A673 (cell line): ENCODE data around the gene ZFPL1. TPM values are rescaled to one million over a fixed set of nuclear protein-coding genes. Genes with fewer than 3 reads are reported as not detected.

Experiments
- BruUV-seq: library from RNA; stranded (reverse); fragments of 400-500 nt; replicated peaks from 2 replicates; lab custom pipeline; 2021; lab: Mats Ljungman, UMichigan
- CTCF ChIA-PET: fragments of 300-600 bp; sonication (Branson Sonifier 250); formaldehyde crosslinking; loops from one replicate; lab custom pipeline; 2022; ENCODE audit warnings: antibody characterized with exemption; lab: Charles Lee
- POLR2A ChIA-PET: fragments of 300-600 bp; sonication (Branson Sonifier 250); formaldehyde crosslinking; loops from one replicate; lab custom pipeline; 2022; ENCODE audit warnings: antibody characterized with exemption; ENCODE audit not compliant: low non-redundant PET; lab: Charles Lee
- DNase-seq: peaks from one replicate; pipeline ENCODE4 v3.0.0-alpha.2; 2015; ENCODE audit warnings: low spot score
- H3K27ac ChIP-seq: fragments of 200-600 bp; sonication (generic); 2 replicates; pipeline ENCODE4 v1.5.1; 2016; ENCODE audit warnings: mixed run types, low read depth, mild to moderate bottlenecking, mixed read lengths, antibody characterized with exemption, low read length; ENCODE audit not compliant: poor library complexity, severe bottlenecking
- H3K27me3 ChIP-seq: fragments of 200-600 bp; sonication (generic); replicated peaks from 2 replicates; pipeline ENCODE4 v1.6.1; 2017; ENCODE audit warnings: mixed run types, low read depth, mild to moderate bottlenecking, mixed read lengths, antibody characterized with exemption, low read length; ENCODE audit not compliant: insufficient read depth, poor library complexity
- H3K36me3 ChIP-seq: fragments of 200-600 bp; sonication (generic); 2 replicates; pipeline ENCODE4 v1.6.1; 2016; ENCODE audit warnings: mixed run types, mild to moderate bottlenecking, mixed read lengths, antibody characterized with exemption, low read length; ENCODE audit not compliant: insufficient read depth, poor library complexity, severe bottlenecking
- H3K4me1 ChIP-seq: fragments of 200-600 bp; sonication (generic); 2 replicates; pipeline ENCODE4 v1.6.1; 2017; ENCODE audit warnings: mixed run types, mild to moderate bottlenecking, mixed read lengths, antibody characterized with exemption, low read length; ENCODE audit not compliant: insufficient read depth, poor library complexity, severe bottlenecking
- H3K4me3 ChIP-seq: fragments of 200-600 bp; sonication (generic); 2 replicates; pipeline ENCODE4 v1.5.1; 2016; ENCODE audit warnings: low read depth, mixed run types, mild to moderate bottlenecking, mixed read lengths, low read length; ENCODE audit not compliant: poor library complexity, severe bottlenecking
- H3K9me3 ChIP-seq: fragments of 200-600 bp; sonication (generic); 2 replicates; pipeline ENCODE4 v1.6.1; 2016; ENCODE audit warnings: mixed run types, low read depth, mild to moderate bottlenecking, mixed read lengths, antibody characterized with exemption, low read length; ENCODE audit not compliant: poor library complexity, severe bottlenecking
- CTCF ChIP-seq: fragments of 300-800, 200-600 bp; sonication (generic); conservative IDR thresholded peaks from 2 replicates; pipeline ENCODE4 v1.5.1; 2017; ENCODE audit warnings: low read depth, mild to moderate bottlenecking, antibody characterized with exemption, low read length, moderate library complexity, mixed read lengths
- EZH2 ChIP-seq: fragments of 200-600 bp; sonication (generic); IDR thresholded peaks from 2 replicates; pipeline ENCODE4 v1.6.1; 2017; ENCODE audit warnings: borderline replicate concordance, low read depth, mild to moderate bottlenecking, mixed read lengths, antibody characterized with exemption, low read length; ENCODE audit not compliant: poor library complexity, severe bottlenecking
- intact Hi-C: fragments of 100-400 bp; cut with micrococcal nuclease; formaldehyde crosslinking; loops from one replicate; pipeline ENCODE4 v1.10.0; 2022; ENCODE audit not compliant: unreplicated experiment
- total RNA-seq: library from RNA; stranded (reverse); gene quantifications from 2 replicates; pipeline ENCODE4 v1.2.3, GENCODE V29; 2021

Gene ZFPL1
- total RNA-seq, 1 experiment from 2014 or later = 46.6 TPM

- Histone ChIP-seq H3K27me3 (no peaks in the 10 kb centered on the region), H3K4me3 (no peak overlapping the region), H3K9me3 (no peaks in the 10 kb centered on the region), H3K36me3 (peaks cover 2% of the 10 kb centered on the region), H3K4me1 (no peaks in the 10 kb centered on the region), H3K27ac (no peak overlapping the region)
- no peak for TF ChIP-seq CTCF
- no peak for TF ChIP-seq EZH2
- DNase-seq = no peak
- CTCF ChIA-PET = no interaction called here
- BruUV-seq = no TSS peak
- intact Hi-C loops = no loop called here
- POLR2A ChIA-PET = interaction anchor here (0.6 kb wide), 1 partner anchor 349 kb away, joined by 3 read pairs; no protein-coding TSS in a partner anchor
Observed at GRCh38 chr11:65102142-65103095, 18.4 kb downstream of the ZFPL1 start.

GRCh38 chr11:65103476-65103875, 19.5 kb downstream of the ZFPL1 start:
- BruUV-seq = no TSS peak
- Histone ChIP-seq H3K9me3 (no peaks in the 10 kb centered on the region), H3K4me1 (no peaks in the 10 kb centered on the region), H3K36me3 (no peaks in the 10 kb centered on the region), H3K27ac (no peak overlapping the region), H3K27me3 (no peaks in the 10 kb centered on the region), H3K4me3 (no peak overlapping the region)
- ChIA-PET POLR2A (interaction anchor here (0.6 kb wide), 1 partner anchor 300 kb away, joined by 3 read pairs; no protein-coding TSS in a partner anchor), CTCF (no interaction called here)
- no peak for DNase-seq
- TF ChIP-seq EZH2 (no peak), CTCF (no peak)
- intact Hi-C loops = no loop called here

- H3K36me3 ChIP-seq = no peaks in the 10 kb centered on the region
- BruUV-seq = no TSS peak
- TF ChIP-seq CTCF (no peak), EZH2 (no peak)
- no peak for DNase-seq
- no peak overlapping the region for H3K27ac ChIP-seq
- no peak overlapping the region for H3K4me3 ChIP-seq
- intact Hi-C loops = no loop called here
- no peaks in the 10 kb centered on the region for H3K9me3 ChIP-seq
- ChIA-PET POLR2A (no interaction called here), CTCF (interaction anchor here (0.9 kb wide), 1 partner anchor 8 kb away, joined by 3 read pairs; no protein-coding TSS in a partner anchor)
- H3K4me1 ChIP-seq = no peaks in the 10 kb centered on the region
- no peaks in the 10 kb centered on the region for H3K27me3 ChIP-seq
Observed at GRCh38 chr11:65104628-65105027, 20.6 kb downstream of the ZFPL1 start.
